ENCODE data around the gene CDH2.

CDH2 gene

GRCh38 chr18:28003451-28003850 lies 173.5 kb downstream of the CDH2 start:
- Mint-ChIP-seq H3K4me1 (ENCODE audit: low read depth) (no peaks in the 10 kb centered on the region), H3K4me3 (no peak overlapping the region), H3K27ac (no peak overlapping the region), H3K9me3 (peaks cover 3% of the 10 kb centered on the region), H3K36me3 (ENCODE audit: low read depth) (no peaks in the 10 kb centered on the region), H3K27me3 (no peaks in the 10 kb centered on the region)

- Mint-ChIP-seq H3K4me1 (ENCODE audit: low read depth) (no peaks in the 10 kb centered on the region), H3K36me3 (ENCODE audit: low read depth) (no peaks in the 10 kb centered on the region), H3K4me3 (no peak overlapping the region), H3K27ac (no peak overlapping the region), H3K9me3 (peaks cover 3% of the 10 kb centered on the region), H3K27me3 (no peaks in the 10 kb centered on the region)
Observed at GRCh38 chr18:28002841-28003240, 174.1 kb downstream of the CDH2 start.

- Mint-ChIP-seq H3K4me1 (ENCODE audit: low read depth) (no peaks in the 10 kb centered on the region), H3K27ac (no peak overlapping the region), H3K27me3 (no peaks in the 10 kb centered on the region), H3K9me3 (no peaks in the 10 kb centered on the region), H3K36me3 (ENCODE audit: low read depth) (no peaks in the 10 kb centered on the region), H3K4me3 (no peak overlapping the region)
Observed at GRCh38 chr18:27996801-27997272, 180.1 kb downstream of the CDH2 start.

GRCh38 chr18:27995770-27996502 lies 181.0 kb downstream of the CDH2 start:
- Mint-ChIP-seq H3K4me3 (no peak overlapping the region), H3K27ac (no peak overlapping the region), H3K27me3 (no peaks in the 10 kb centered on the region), H3K4me1 (ENCODE audit: low read depth) (no peaks in the 10 kb centered on the region), H3K36me3 (ENCODE audit: low read depth) (no peaks in the 10 kb centered on the region), H3K9me3 (no peaks in the 10 kb centered on the region)

GRCh38 chr18:27994571-27994970 lies 182.4 kb downstream of the CDH2 start:
- Mint-ChIP-seq H3K27me3 (no peaks in the 10 kb centered on the region), H3K36me3 (ENCODE audit: low read depth) (no peaks in the 10 kb centered on the region), H3K4me3 (no peak overlapping the region), H3K27ac (no peak overlapping the region), H3K4me1 (ENCODE audit: low read depth) (no peaks in the 10 kb centered on the region), H3K9me3 (no peaks in the 10 kb centered on the region)

- Mint-ChIP-seq H3K4me1 (ENCODE audit: low read depth) (no peaks in the 10 kb centered on the region), H3K27me3 (no peaks in the 10 kb centered on the region), H3K27ac (no peak overlapping the region), H3K9me3 (no peaks in the 10 kb centered on the region), H3K4me3 (no peak overlapping the region), H3K36me3 (ENCODE audit: low read depth) (no peaks in the 10 kb centered on the region)
Observed at GRCh38 chr18:27991391-27991790, 185.5 kb downstream of the CDH2 start.

GRCh38 chr18:27985832-27986231 lies 191.1 kb downstream of the CDH2 start:
- Mint-ChIP-seq H3K27me3 (no peaks in the 10 kb centered on the region), H3K4me3 (no peak overlapping the region), H3K27ac (no peak overlapping the region), H3K9me3 (no peaks in the 10 kb centered on the region), H3K36me3 (ENCODE audit: low read depth) (no peaks in the 10 kb centered on the region), H3K4me1 (ENCODE audit: low read depth) (no peaks in the 10 kb centered on the region)

- Mint-ChIP-seq H3K27ac (no peak overlapping the region), H3K36me3 (ENCODE audit: low read depth) (no peaks in the 10 kb centered on the region), H3K9me3 (peaks cover 5% of the 10 kb centered on the region), H3K4me3 (no peak overlapping the region), H3K4me1 (ENCODE audit: low read depth) (no peaks in the 10 kb centered on the region), H3K27me3 (no peaks in the 10 kb centered on the region)
Observed at GRCh38 chr18:27983780-27984179, 193.2 kb downstream of the CDH2 start.

GRCh38 chr18:27976806-27977408 lies 200.0 kb downstream of the CDH2 start:
- H3K27ac Mint-ChIP-seq, result no peak overlapping the region
- H3K36me3 Mint-ChIP-seq (ENCODE audit: low read depth), result no peaks in the 10 kb centered on the region
- peaks cover 5% of the 10 kb centered on the region for H3K9me3 Mint-ChIP-seq
- no peaks in the 10 kb centered on the region for H3K4me1 Mint-ChIP-seq (ENCODE audit: low read depth)
- no peaks in the 10 kb centered on the region for H3K27me3 Mint-ChIP-seq
- H3K4me3 Mint-ChIP-seq, result no peak overlapping the region

GRCh38 chr18:27970321-27970720 lies 206.6 kb downstream of the CDH2 start:
- Mint-ChIP-seq H3K27me3 (no peaks in the 10 kb centered on the region), H3K4me3 (no peak overlapping the region), H3K9me3 (peaks cover 6% of the 10 kb centered on the region), H3K27ac (no peak overlapping the region), H3K4me1 (ENCODE audit: low read depth) (no peaks in the 10 kb centered on the region), H3K36me3 (ENCODE audit: low read depth) (no peaks in the 10 kb centered on the region)

GRCh38 chr18:27969206-27969605 lies 207.7 kb downstream of the CDH2 start:
- H3K27me3 Mint-ChIP-seq, result no peaks in the 10 kb centered on the region
- no peak overlapping the region for H3K4me3 Mint-ChIP-seq
- H3K27ac Mint-ChIP-seq, result no peak overlapping the region
- no peaks in the 10 kb centered on the region for H3K4me1 Mint-ChIP-seq (ENCODE audit: low read depth)
- peaks cover 8% of the 10 kb centered on the region for H3K9me3 Mint-ChIP-seq
- no peaks in the 10 kb centered on the region for H3K36me3 Mint-ChIP-seq (ENCODE audit: low read depth)

GRCh38 chr18:27967913-27968824 lies 208.8 kb downstream of the CDH2 start:
- H3K4me3 Mint-ChIP-seq, result no peak overlapping the region
- H3K36me3 Mint-ChIP-seq (ENCODE audit: low read depth), result no peaks in the 10 kb centered on the region
- no peaks in the 10 kb centered on the region for H3K4me1 Mint-ChIP-seq (ENCODE audit: low read depth)
- no peaks in the 10 kb centered on the region for H3K27me3 Mint-ChIP-seq
- H3K27ac Mint-ChIP-seq, result no peak overlapping the region
- peaks cover 8% of the 10 kb centered on the region for H3K9me3 Mint-ChIP-seq

- Mint-ChIP-seq H3K36me3 (ENCODE audit: low read depth) (no peaks in the 10 kb centered on the region), H3K27me3 (no peaks in the 10 kb centered on the region), H3K4me1 (ENCODE audit: low read depth) (no peaks in the 10 kb centered on the region), H3K9me3 (peaks cover 8% of the 10 kb centered on the region), H3K27ac (no peak overlapping the region), H3K4me3 (no peak overlapping the region)
Observed at GRCh38 chr18:27966881-27967280, 210.0 kb downstream of the CDH2 start.

- Mint-ChIP-seq H3K4me1 (ENCODE audit: low read depth) (no peaks in the 10 kb centered on the region), H3K27ac (no peak overlapping the region), H3K36me3 (ENCODE audit: low read depth) (no peaks in the 10 kb centered on the region), H3K9me3 (peaks cover 11% of the 10 kb centered on the region), H3K4me3 (no peak overlapping the region), H3K27me3 (no peaks in the 10 kb centered on the region)
Observed at GRCh38 chr18:27964811-27965210, 212.1 kb downstream of the CDH2 start.

GRCh38 chr18:27959101-27959500 lies 217.8 kb downstream of the CDH2 start:
- H3K4me3 Mint-ChIP-seq, result no peak overlapping the region
- no peaks in the 10 kb centered on the region for H3K4me1 Mint-ChIP-seq (ENCODE audit: low read depth)
- no peaks in the 10 kb centered on the region for H3K27me3 Mint-ChIP-seq
- peaks cover 7% of the 10 kb centered on the region for H3K9me3 Mint-ChIP-seq
- H3K27ac Mint-ChIP-seq, result no peak overlapping the region
- no peaks in the 10 kb centered on the region for H3K36me3 Mint-ChIP-seq (ENCODE audit: low read depth)
